ENCODE data around the gene BTBD16.

DNA sequence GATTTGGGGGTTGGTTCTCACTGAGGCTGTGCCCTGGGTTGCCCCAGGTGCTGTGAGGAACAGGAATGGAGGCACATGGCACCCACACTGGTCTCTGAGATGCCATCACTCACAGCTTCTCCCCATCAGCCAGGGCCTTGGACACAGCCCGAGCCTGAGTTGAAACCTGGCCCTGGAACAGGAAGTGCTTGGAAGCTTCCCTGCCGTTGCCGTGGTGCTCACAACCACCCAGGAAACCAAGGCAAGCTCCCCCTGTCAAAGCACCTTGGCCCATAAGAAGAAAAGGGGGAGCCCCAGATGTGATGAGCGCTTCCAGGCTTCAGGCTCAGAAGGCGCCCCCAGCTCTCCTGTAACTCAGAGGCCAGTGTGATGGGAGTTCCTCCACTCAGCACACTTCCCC is at the start of gene BTBD16:
- TF ChIP-seq CTCF (IDR thresholded peaks at IDR 0.05) (no peak), POLR2A (IDR thresholded peaks at IDR 0.05) (no peak)

Measured in body of pancreas (tissue), 4 donors.